Measurements from ENCODE around the gene CLIC1. TPM values are rescaled to one million over a fixed set of nuclear protein-coding genes. Genes with fewer than 3 reads are reported as not detected.

CLIC1 gene
- total and polyA plus RNA-seq, 2 donors (not counting 1 experiment from before 2014, with no cell fraction given): 216 to 290 TPM

DNA sequence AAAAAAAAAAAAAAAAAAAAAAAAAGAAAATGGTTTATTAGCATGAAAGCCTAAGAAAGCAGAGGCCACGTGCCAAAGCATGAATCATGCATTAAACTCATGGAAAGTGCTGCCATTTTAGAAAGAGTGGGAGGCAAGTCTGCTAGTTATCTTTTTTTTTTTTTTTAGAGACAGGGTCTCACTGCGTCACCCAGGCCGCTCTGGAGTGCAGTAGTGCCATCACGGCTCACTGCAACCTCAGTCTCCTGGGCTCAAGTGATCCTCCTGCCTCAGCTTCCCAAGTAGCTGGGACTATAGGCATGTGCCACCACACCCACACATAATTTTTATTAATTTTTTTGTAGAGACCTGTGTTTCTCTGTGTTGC, 35.6 kb upstream of the CLIC1 start:
- intact Hi-C loops (cut with micrococcal nuclease): loop anchor here (5.0 kb wide), 1 partner anchor 60 kb away; no protein-coding TSS in a partner anchor
- Histone ChIP-seq H3K9me3 (ENCODE audit: control extremely low read depth in 1 of 3, control insufficient read depth in 2 of 3, insufficient read depth in 1 of 3, low read length in 2 of 3) (no peaks in the 10 kb centered on the region), H3K4me1 (ENCODE audit: control insufficient read depth in 2 of 2, insufficient read depth in 2 of 2, low read length in 2 of 2) (peaks cover 8 to 21% of the 10 kb centered on the region in 2 donors), H2AFZ (ENCODE audit: insufficient read depth, low read depth, low read length, poor library complexity, severe bottlenecking) (no peak overlapping the region), H4K20me1 (ENCODE audit: control insufficient read depth, insufficient read depth, low read length, poor library complexity, severe bottlenecking) (no peaks in the 10 kb centered on the region), H3K9ac (ENCODE audit: low read length) (no peak overlapping the region), H3K36me3 (replicated peaks in 1 of 2; ENCODE audit: control extremely low read depth in 1 of 2, control insufficient read depth in 1 of 2, extremely low read depth in 1 of 2, insufficient read depth in 2 of 2, low read length in 1 of 2) (no peaks in the 10 kb centered on the region), H3K4me3 (ENCODE audit: control extremely low read depth in 1 of 5, extremely low read depth in 1 of 5, insufficient read depth in 1 of 5, low read depth in 2 of 5, low read length in 4 of 5) (no peak overlapping the region), H3K79me2 (ENCODE audit: control insufficient read depth, insufficient read depth, low read length) (no peaks in the 10 kb centered on the region), H3K4me2 (replicated peaks; ENCODE audit: low read depth, low read length, poor library complexity, severe bottlenecking) (no peak overlapping the region), H3K27ac (ENCODE audit: low read length in 2 of 2) (no peak overlapping the region), H3K27me3 (replicated peaks in 1 of 4; ENCODE audit: control extremely low read depth in 1 of 4, control insufficient read depth in 3 of 4, insufficient read depth in 4 of 4, low read length in 3 of 4) (no peaks in the 10 kb centered on the region)
- CTCF ChIA-PET: interaction anchor here (0.6 to 1.3 kb wide), 6 partner anchors 26 to 97 kb away, joined by 3 read pairs; no protein-coding TSS in a partner anchor
- no peak overlapping the region for H3K4me3 Mint-ChIP-seq
- WGBS (ENCODE audit: insufficient coverage): 100% methylated on average over 3 of the region's 4 CpGs
- no peak for ATAC-seq (ENCODE audit: low read depth)
- TF ChIP-seq EZH2 (IDR thresholded peaks at IDR 0.05; ENCODE audit: borderline replicate concordance, insufficient read depth, low read depth, low read length, poor library complexity, severe bottlenecking): no peak
- TF ChIP-seq, protein P1, sequence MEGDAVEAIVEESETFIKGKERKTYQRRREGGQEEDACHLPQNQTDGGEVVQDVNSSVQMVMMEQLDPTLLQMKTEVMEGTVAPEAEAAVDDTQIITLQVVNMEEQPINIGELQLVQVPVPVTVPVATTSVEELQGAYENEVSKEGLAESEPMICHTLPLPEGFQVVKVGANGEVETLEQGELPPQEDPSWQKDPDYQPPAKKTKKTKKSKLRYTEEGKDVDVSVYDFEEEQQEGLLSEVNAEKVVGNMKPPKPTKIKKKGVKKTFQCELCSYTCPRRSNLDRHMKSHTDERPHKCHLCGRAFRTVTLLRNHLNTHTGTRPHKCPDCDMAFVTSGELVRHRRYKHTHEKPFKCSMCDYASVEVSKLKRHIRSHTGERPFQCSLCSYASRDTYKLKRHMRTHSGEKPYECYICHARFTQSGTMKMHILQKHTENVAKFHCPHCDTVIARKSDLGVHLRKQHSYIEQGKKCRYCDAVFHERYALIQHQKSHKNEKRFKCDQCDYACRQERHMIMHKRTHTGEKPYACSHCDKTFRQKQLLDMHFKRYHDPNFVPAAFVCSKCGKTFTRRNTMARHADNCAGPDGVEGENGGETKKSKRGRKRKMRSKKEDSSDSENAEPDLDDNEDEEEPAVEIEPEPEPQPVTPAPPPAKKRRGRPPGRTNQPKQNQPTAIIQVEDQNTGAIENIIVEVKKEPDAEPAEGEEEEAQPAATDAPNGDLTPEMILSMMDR (IDR thresholded peaks at IDR 0.05): no peak
- H3K4me1 Mint-ChIP-seq: peaks cover 23% of the 10 kb centered on the region
- H3K27ac Mint-ChIP-seq: no peak overlapping the region
- no peak for DNase-seq
- H3K9me3 Mint-ChIP-seq (ENCODE audit: insufficient read depth): no peaks in the 10 kb centered on the region
- no peaks in the 10 kb centered on the region for H3K27me3 Mint-ChIP-seq
- POLR2A ChIA-PET: interaction anchor here (0.7 kb wide), 1 partner anchor 11 kb away, joined by 3 read pairs; no protein-coding TSS in a partner anchor

DNA sequence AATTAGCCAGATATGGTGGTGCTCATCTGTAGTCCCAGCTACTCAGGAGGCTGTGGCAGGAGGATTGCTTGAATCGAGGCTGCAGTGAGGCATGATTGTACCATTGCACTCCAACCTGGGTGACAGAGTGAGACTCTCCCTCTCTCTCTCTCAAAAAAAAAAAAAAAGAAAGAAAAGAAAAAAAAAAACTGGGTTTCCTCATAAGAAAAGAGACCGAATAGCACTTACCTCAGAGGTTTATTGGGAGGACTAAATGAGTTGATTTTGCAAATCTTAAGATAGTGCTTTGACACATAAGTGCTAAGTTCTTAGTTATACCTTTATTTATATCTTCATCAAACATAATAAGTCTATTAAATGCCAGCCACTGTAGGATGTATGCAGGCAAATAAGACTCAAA, 34.5 kb upstream of the CLIC1 start:
- Histone ChIP-seq H3K27me3 (replicated peaks in 1 of 4; ENCODE audit: control extremely low read depth in 1 of 4, control insufficient read depth in 3 of 4, insufficient read depth in 4 of 4, low read length in 3 of 4) (no peaks in the 10 kb centered on the region), H3K4me2 (replicated peaks; ENCODE audit: low read depth, low read length, poor library complexity, severe bottlenecking) (no peak overlapping the region), H3K27ac (ENCODE audit: low read length in 2 of 2) (no peak overlapping the region), H3K79me2 (ENCODE audit: control insufficient read depth, insufficient read depth, low read length) (no peaks in the 10 kb centered on the region), H3K4me1 (ENCODE audit: control insufficient read depth in 2 of 2, insufficient read depth in 2 of 2, low read length in 2 of 2) (peaks cover 0 to 10% of the 10 kb centered on the region in 2 donors), H3K9ac (ENCODE audit: low read length) (no peak overlapping the region), H3K9me3 (ENCODE audit: control extremely low read depth in 1 of 3, control insufficient read depth in 2 of 3, insufficient read depth in 1 of 3, low read length in 2 of 3) (no peaks in the 10 kb centered on the region), H4K20me1 (ENCODE audit: control insufficient read depth, insufficient read depth, low read length, poor library complexity, severe bottlenecking) (no peaks in the 10 kb centered on the region), H2AFZ (ENCODE audit: insufficient read depth, low read depth, low read length, poor library complexity, severe bottlenecking) (no peak overlapping the region), H3K4me3 (ENCODE audit: control extremely low read depth in 1 of 5, extremely low read depth in 1 of 5, insufficient read depth in 1 of 5, low read depth in 2 of 5, low read length in 4 of 5) (no peak overlapping the region), H3K36me3 (replicated peaks in 1 of 2; ENCODE audit: control extremely low read depth in 1 of 2, control insufficient read depth in 1 of 2, extremely low read depth in 1 of 2, insufficient read depth in 2 of 2, low read length in 1 of 2) (no peaks in the 10 kb centered on the region)
- WGBS (ENCODE audit: insufficient coverage): no CpG with 5 or more reads among the region's 2 CpGs
- ChIA-PET CTCF (interaction anchor here (0.7 to 4.5 kb wide), 16 partner anchors 8 to 279 kb away, joined by 3 to 51 read pairs (median 8); partner anchors contain the start of genes ABHD16A, BAG6, CLIC1 and DDAH2), POLR2A (interaction anchor here (0.7 to 2.4 kb wide), 3 partner anchors 32 to 60 kb away, joined by 4 to 8 read pairs (median 6); no protein-coding TSS in a partner anchor)
- DNase-seq: no peak
- Mint-ChIP-seq H3K9me3 (ENCODE audit: insufficient read depth) (no peaks in the 10 kb centered on the region), H3K27me3 (no peaks in the 10 kb centered on the region), H3K4me1 (peaks cover 15% of the 10 kb centered on the region), H3K27ac (no peak overlapping the region), H3K4me3 (no peak overlapping the region)
- ATAC-seq (ENCODE audit: low read depth): no peak
- TF ChIP-seq EZH2 (IDR thresholded peaks at IDR 0.05; ENCODE audit: borderline replicate concordance, insufficient read depth, low read depth, low read length, poor library complexity, severe bottlenecking): no peak
- TF ChIP-seq, protein P1 (IDR thresholded peaks at IDR 0.05): no peak
- intact Hi-C loops (cut with micrococcal nuclease): loop anchor here (5.0 kb wide), 1 partner anchor 61 kb away; no protein-coding TSS in a partner anchor
